Testis (tissue), 3 donors: Measurements from ENCODE around the gene SLC25A25. TPM values are rescaled to one million over a fixed set of nuclear protein-coding genes. Genes with fewer than 3 reads are reported as not detected.

Source experiments
- DNase-seq: peaks from one replicate; pipeline ENCODE4 v3.0.0-alpha.2; 2019
- H3K27ac ChIP-seq, 2 donors: fragments of 200-600 bp; sonication (generic); one replicate each; pipeline ENCODE4 v1.5.1; 2019
- H3K27me3 ChIP-seq: fragments of 200-600 bp; sonication (generic); one replicate; pipeline ENCODE4 v1.5.1; 2019
- H3K36me3 ChIP-seq: fragments of 200-600 bp; sonication (generic); one replicate; pipeline ENCODE4 v1.5.1; 2017; ENCODE audit warnings: low read depth; ENCODE audit errors: missing control alignments
- H3K4me1 ChIP-seq: fragments of 200-600 bp; sonication (generic); one replicate; pipeline ENCODE4 v1.5.1; 2019
- H3K4me3 ChIP-seq, 2 donors: fragments of 200-600 bp; sonication (generic); one replicate each; pipeline ENCODE4 v1.5.1; 2017 to 2019
- H3K9me3 ChIP-seq: fragments of 200-600 bp; sonication (generic); one replicate; pipeline ENCODE4 v1.5.1; 2017
- POLR2A ChIP-seq: fragments of 450-650 bp; IDR thresholded peaks from one replicate; pipeline ENCODE4 v1.6.1; 2017; ENCODE audit warnings: antibody characterized with exemption, mild to moderate bottlenecking, moderate library complexity
- WGBS, 2 donors: methylation state at CpG; one replicate each; pipeline ENCODE4 v1.1.5; 2018; 5-methylcytosine and 5-hydroxymethylcytosine counted together
- intact Hi-C: fragments of 100-400 bp; cut with DNase I; formaldehyde crosslinking; loops from one replicate; pipeline ENCODE4 v1.15.1; 2023; ENCODE audit warnings: low total_unique reads
- polyA plus RNA-seq: library from polyadenylated mRNA; stranded (reverse); fragments of 350-450 nt; fragmentation: Illumina TruSeq; extraction: RNeasy Lipid Tissue Mini Kit (QIAGEN cat#74804); gene quantifications from one replicate; pipeline ENCODE4 v1.2.3, GENCODE V29; 2014; ENCODE audit warnings: low read depth, low replicate concordance; ENCODE audit not compliant: insufficient read depth
- total RNA-seq, 2 donors: library from RNA; depleted of rRNA; stranded (reverse); fragments of >200 nt; gene quantifications; one replicate each; pipeline ENCODE4 v1.2.3, GENCODE V29; 2016
- TF ChIP-seq, protein P1 (sequence below), 3 experiments: fragments of 450-650 bp in 2 of 3; fragments of 200-600 bp in 1 of 3; sonication (generic) in 1 of 3; IDR thresholded peaks; one replicate each; pipeline ENCODE4 v1.5.1; 2016 to 2019; ENCODE audit warnings: antibody characterized with exemption in 3 of 3, mild to moderate bottlenecking in 2 of 3, moderate library complexity in 1 of 3

SLC25A25 gene
- total and polyA plus RNA-seq, 3 donors from 2014 or later: 15.0 to 21.1 (median 19.1) TPM

DNA sequence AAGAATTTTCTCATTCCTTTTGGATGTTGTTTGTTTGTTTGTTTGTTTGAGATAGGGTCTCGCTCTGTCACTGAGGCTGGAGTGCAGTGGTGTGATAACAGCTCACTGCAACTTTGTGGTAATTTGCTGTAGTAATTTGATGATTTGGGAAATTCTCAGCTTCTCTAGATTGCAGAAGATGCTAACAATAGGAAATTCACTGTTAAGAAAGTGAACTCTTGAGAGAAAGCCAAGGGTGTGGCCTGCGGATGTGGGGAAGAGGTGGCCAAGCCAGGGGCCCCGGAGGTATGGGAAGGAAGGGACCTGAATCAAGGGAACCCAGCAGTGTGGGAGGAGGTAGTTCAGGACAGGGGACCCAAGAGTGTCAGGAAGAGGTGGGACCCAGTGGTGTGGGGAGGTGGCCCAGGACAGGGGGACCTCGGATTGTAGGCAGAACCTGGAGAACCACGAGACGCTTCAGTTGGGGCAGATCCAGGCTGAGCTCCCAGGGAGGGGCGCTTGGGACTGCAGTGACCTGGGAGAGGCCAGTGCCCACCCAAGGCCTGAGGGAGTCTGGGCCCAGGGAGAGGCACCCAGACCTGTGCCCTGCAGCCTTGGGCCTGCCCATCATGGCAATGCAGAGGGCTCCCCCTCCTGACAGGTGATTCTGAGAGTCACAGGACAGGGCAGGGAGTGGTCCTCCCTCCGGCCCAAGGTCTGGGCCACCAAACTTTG is 75.7 kb downstream of the SLC25A25 start:
- 88% methylated on average over 8 of the region's 8 CpGs for WGBS, 2 donors
- DNase-seq: no peak
- H3K9me3 ChIP-seq: no peaks in the 10 kb centered on the region
- no peaks in the 10 kb centered on the region for H3K4me1 ChIP-seq
- no peak overlapping the region for H3K27ac ChIP-seq
- no peak for TF ChIP-seq POLR2A
- TF ChIP-seq, protein P1, sequence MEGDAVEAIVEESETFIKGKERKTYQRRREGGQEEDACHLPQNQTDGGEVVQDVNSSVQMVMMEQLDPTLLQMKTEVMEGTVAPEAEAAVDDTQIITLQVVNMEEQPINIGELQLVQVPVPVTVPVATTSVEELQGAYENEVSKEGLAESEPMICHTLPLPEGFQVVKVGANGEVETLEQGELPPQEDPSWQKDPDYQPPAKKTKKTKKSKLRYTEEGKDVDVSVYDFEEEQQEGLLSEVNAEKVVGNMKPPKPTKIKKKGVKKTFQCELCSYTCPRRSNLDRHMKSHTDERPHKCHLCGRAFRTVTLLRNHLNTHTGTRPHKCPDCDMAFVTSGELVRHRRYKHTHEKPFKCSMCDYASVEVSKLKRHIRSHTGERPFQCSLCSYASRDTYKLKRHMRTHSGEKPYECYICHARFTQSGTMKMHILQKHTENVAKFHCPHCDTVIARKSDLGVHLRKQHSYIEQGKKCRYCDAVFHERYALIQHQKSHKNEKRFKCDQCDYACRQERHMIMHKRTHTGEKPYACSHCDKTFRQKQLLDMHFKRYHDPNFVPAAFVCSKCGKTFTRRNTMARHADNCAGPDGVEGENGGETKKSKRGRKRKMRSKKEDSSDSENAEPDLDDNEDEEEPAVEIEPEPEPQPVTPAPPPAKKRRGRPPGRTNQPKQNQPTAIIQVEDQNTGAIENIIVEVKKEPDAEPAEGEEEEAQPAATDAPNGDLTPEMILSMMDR (IDR thresholded peaks at IDR 0.05): no peak
- H3K27me3 ChIP-seq: no peaks in the 10 kb centered on the region
- no peak overlapping the region for H3K4me3 ChIP-seq
- H3K36me3 ChIP-seq: no peaks in the 10 kb centered on the region
- intact Hi-C loops: no loop called here

DNA sequence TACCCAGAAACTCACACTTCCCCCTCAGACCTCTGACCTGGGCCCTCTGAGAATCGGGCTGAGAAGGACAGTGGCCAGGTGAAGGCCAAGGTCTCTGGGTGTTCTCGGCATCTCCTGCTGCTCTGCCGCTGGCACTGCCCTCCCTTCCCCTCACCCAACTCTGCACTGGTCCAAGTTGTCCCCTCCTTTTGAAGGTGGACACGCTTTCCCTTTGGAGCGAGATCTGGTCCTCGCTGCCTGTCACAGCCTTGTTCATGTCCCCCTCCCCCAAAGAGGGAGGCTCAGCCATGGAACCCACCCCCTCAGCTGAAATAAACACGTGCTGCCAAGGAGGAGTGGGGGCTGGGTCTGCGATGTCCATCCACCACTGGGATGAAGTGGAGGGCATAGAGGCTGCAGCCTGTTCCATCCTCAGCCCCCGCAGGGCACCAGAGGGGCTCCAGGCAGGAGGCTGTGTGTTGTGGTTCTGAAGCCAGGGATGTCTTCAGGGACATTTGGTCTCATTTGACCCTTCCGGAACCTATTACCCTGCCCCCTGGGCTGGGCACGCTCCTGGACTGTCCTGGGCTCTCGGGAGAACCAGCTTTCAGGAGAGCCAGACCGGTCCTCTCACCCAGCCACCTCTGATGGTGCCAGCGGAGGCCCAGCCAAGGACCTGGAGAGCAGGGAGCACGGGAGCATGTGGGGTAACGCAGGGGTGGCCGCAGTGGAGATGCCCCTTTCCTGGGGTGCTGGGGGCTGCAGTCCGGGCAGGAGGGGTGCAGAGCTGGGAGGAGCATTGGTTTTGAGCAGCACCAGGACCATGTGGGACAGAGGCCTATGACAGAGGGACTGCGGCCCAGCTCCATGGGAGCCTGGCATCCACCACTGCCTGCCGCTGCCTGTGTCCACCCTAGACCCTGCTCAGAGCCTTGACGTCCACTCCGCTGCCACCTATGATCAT is 76.5 kb downstream of the SLC25A25 start:
- Histone ChIP-seq H3K27me3 (no peaks in the 10 kb centered on the region), H3K4me3 (no peak overlapping the region), H3K27ac (no peak overlapping the region), H3K36me3 (no peaks in the 10 kb centered on the region), H3K9me3 (no peaks in the 10 kb centered on the region), H3K4me1 (no peaks in the 10 kb centered on the region)
- DNase-seq: no peak
- no peak for TF ChIP-seq POLR2A
- TF ChIP-seq, protein P1 (IDR thresholded peaks at IDR 0.05): no peak
- 88 to 89% methylated on average over 22 of the region's 22 CpGs for WGBS, 2 donors
- intact Hi-C loops: no loop called here

DNA sequence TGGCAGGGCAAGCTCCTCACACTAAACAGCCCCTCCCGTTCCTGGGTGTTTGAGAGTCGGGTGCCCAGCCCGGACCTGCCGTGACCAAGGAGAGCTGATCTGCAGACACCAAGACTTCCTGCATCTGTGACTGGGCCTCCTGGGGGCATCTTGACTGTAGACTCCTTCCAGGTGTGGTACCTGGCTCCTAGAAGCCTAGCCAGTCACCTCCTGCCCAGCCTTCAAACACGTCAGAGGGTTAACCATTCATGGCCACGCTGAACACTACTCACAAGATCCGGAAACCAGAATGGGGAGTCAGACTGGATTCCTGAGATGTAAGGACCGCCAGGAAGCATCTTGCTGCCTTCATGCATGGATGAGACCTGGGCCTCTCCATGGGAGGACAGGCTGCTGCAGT is 77.5 kb downstream of the SLC25A25 start:
- TF ChIP-seq, protein P1 (IDR thresholded peaks at IDR 0.05): no peak
- TF ChIP-seq POLR2A: no peak
- H3K4me1 ChIP-seq: no peaks in the 10 kb centered on the region
- no peak overlapping the region for H3K27ac ChIP-seq
- WGBS, 2 donors: 89% methylated on average over 5 to 8 of the region's 8 CpGs
- H3K4me3 ChIP-seq: no peak overlapping the region
- no peaks in the 10 kb centered on the region for H3K9me3 ChIP-seq
- H3K36me3 ChIP-seq: no peaks in the 10 kb centered on the region
- H3K27me3 ChIP-seq: no peaks in the 10 kb centered on the region
- no peak for DNase-seq
- intact Hi-C loops: no loop called here

DNA sequence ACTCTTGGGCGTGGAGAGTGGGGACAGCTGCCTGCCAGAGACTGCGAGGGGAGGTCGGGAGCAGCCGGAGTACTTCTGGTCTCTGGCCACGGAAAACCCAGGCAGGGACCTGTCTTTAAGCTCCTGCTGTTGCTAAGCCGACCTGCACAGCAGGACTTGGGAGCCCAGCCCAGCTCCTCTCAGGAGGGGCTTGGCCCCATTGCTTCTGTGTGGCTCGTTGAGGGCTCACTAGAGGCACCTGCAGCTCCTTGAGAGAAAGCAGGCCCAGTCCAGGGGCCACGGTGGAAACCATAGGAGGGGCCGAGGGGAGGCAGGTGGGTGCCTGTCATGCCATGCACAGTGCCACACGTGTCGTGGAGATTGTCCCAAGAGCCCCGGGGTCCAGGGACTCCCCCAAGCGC is 77.9 kb downstream of the SLC25A25 start:
- intact Hi-C loops: no loop called here
- 95 to 97% methylated on average over 5 to 13 of the region's 13 CpGs for WGBS, 2 donors
- TF ChIP-seq, protein P1 (IDR thresholded peaks at IDR 0.05): no peak
- no peak for TF ChIP-seq POLR2A
- Histone ChIP-seq H3K4me1 (no peaks in the 10 kb centered on the region), H3K36me3 (no peaks in the 10 kb centered on the region), H3K4me3 (no peak overlapping the region), H3K27me3 (no peaks in the 10 kb centered on the region), H3K27ac (no peak overlapping the region), H3K9me3 (no peaks in the 10 kb centered on the region)
- no peak for DNase-seq
